NCI-H187 treated with DMSO at 0.1 percent for 48 hours (cell line): ENCODE measurements around the gene HOMEZ.
"Not testable (repeated sequence)": the region's sequence is repeated elsewhere in the genome, so short reads cannot be mapped to it uniquely, and the experiment has no call there.

ENCODE experiments used
- DNase-seq: peaks from one replicate; lab custom pipeline; 2025; lab: John Stamatoyannopoulos, UW

HOMEZ gene

DNA sequence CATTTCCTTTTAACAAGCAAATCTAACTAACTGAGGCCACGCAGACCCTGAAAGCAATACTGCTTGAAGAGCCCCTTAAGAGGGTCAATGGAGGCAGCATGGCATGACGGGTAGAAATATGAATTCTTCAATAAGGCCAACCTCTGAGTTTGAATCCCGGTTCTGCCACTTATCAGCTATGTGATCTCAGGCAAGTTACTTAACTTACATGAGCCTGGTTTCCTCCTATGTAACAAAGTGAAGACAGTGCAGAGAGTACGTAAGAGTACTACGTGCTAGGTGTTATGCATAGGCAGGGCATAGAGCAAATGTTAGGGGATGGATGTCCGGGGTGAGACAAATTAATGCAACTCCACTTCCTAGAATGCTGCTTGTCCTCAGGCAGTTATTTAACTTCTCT lies 4.7 kb downstream of the HOMEZ start:
- no peak for DNase-seq

DNA sequence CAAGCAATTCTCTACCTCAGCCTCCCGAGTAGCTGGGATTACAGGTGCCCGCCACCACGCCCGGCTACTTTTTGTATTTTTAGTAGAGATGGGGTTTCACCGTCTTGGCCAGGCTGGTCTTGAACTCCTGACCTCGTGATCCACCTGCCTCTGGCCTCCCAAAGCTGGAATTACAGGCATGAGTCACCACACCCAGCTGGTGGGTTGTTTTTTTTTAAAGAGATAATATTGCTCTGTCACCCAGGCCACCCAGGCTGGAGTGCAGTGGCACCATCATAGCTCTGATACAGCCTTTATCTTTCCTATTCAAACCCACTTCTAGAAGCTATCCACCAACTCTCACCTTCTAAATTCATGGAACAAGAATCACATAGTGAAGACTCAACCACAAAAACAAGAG lies 8.0 kb downstream of the HOMEZ start:
- not testable (repeated sequence) for DNase-seq

DNA sequence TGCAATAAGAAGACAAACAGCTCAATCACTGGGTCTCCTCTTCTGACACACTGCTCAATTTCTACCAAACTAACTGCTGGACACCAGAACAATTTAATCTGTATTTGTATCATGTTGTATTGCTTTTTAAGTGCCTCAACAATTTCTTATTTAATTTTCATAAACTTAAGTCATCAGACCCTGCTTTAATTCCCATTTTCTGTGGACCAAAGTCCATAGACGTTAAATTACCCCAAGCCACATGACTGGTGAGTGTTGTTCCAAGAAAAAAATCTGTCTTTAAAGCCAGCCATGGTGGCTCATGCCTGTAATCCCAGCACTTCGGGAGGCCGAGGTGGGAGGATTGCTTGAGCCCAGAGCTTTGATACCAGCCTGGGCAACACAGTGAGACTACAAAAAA lies 8.7 kb downstream of the HOMEZ start:
- DNase-seq: no peak

DNA sequence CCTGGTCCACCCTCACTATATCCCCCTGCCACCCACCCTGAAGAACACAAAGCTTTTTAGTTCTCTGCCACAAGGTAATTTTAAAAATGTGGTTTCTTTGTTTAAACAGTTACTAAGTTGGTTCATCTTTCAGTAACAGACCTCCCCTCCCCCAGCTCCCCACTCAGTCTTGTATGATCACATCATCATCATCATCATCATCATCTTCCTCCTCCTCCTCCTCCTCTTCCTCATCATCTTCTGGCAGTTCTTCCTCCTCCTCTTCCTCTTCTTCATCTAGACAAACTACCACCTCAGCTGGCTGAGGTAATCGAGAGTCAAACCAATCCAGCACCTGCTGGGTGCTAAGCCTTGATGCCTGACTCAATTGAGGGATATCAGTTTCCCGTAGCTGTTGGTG lies 10.5 kb downstream of the HOMEZ start:
- no peak for DNase-seq

DNA sequence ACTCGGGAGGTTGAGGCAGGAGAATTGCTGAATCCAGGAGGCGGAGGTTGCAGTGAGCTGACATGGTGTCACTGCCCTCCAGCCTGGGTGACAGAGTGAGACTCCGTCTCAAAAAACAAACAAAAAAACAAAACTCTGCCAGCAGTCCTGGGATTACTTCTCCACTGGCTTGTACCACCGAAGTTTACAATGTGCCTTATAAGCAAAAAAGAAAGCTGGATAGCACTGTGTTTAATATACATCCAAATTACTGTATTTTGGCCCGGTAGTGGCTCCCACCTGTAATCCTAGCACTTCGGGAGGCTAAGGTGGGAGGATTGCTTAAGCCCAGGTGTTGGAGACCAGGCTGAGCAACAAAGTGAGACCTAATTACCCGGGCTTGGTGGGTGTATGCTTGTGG lies 16.7 kb downstream of the HOMEZ start:
- DNase-seq: no peak

DNA sequence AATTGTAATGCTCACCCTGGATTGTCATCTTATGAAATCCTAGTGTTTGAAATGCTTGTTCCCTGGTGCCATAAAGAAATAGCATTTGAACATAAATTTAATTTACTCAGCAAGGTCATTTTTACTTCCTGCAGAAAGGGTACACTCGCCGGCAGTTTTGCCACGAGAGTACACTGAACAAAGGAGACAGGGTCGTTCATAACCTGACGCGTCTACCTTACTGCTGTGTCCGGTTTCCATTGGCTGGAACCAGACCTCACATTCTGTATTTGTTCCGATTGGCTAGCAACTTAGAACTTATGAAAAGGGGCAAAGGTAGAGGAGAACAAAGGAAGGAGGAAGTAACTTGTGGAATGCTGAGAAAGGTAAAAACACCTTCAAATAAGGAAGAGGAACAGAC lies 25.1 kb downstream of the HOMEZ start:
- not testable (repeated sequence) for DNase-seq

DNA sequence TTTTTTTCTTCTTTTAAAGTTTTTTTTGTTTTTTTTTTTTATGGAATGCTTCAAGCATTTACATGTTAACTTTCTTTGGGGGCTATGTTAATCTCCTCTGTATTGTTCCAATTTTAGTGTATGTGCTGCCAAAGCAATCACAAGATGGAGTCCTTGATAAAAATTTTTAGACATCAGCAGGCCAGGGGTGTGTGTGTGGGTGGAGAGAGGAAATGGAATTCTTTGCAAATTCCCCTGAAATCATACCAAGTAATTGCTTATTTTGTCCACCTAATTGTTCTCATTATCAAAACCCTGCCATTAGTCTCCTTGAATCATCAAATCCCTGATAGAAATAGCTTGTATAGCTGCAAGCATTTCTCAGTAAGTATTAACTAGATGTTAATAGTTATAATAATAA lies 26.5 kb downstream of the HOMEZ start:
- no peak for DNase-seq

DNA sequence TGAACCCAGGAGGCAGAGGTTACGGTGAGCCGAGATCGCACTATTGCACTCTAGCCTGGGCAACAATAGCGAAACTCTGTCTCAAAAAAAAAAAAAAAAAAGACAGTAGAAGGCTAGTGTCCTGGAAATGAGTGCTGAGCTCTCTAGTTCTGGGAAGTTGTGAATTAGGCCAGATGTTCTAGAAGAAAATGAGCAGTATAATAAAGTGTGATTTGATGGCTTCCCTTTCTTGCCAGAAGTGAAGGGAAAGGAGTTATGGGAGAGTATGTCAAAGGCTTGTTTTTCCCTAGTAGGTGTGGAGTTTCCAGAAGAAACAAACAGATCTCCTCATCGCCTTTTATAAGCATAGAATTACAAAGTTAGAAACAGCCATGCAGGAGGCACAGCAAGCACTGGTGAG lies 27.7 kb downstream of the HOMEZ start:
- DNase-seq: no peak

DNA sequence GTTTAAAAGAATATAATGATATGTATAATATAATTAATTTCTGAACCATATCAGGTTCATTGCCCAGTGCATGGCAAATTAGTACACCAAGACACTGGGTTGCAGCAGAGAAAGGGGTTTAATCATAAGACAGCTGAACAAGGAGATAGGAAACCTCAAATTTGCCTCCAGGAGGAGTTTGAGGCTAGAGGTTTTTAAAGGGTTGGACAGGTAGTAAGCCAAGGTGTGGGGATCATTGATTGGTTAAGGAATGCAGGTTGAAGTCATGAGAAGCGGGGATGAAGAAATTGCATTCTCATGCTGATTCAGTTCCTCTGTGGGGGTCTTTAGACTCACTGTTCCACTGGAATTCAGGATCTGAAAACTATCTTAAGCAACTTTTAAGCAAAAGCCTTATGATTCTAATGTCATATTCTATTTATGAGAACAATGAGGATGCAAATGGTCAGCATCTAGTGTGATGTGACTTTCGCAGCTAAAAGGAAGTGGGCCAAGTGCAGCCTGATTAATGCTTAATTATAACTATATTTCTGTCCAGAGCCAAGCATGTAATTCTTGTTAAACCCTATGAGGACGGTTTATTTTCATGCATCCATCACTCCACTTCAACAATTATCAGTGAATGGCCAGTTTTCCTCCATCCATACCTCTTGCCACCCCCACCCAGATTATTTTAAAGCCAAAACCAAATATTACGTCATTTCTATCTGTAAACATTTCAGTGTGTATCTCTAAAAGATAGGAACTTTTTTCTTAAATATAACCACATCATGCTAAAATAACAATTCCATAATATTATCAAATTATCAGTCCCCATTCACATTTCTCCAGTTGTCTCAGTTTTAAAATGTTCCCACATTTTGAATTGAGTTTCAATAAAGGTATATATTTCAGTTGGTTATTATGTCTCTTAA lies 33.3 kb downstream of the HOMEZ start:
- DNase-seq: no peak

DNA sequence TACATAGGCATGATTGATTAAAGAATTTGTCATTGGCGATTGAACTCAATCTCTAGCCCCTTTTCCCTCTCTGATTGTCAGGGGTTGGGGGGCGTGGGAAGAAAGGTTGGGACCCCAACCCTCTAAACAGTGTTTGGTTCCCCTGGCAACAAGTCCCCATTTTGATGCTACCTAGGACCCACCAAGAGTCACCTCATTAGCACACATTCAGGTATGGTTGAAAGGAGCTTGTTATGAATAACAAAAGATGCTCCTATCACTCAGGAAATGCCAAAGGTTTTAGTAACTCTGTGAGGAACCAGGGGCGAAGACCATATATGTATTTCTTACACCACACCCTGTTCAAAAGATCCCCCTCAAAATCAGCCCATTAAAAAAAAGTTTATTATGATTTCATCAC lies 33.9 kb downstream of the HOMEZ start:
- DNase-seq: no peak

DNA sequence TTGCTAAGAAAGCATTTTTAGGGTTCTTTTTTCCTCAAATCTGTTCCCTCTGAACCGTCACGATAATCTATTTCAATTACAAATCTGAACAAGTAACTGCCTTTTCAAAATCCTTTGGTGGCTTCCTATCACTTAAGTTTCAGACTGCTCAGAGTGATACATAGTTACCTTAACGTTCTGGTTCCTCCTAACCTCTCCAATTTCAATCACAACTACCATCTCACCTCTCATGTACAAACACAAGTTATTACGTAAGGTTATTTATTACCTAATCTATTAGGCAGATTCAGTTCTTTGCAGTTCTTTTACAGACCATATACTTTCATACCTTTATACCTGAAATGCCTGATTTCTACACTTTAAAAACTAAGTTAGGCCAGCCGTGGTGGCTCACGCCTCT lies 36.1 kb downstream of the HOMEZ start:
- DNase-seq: no peak

DNA sequence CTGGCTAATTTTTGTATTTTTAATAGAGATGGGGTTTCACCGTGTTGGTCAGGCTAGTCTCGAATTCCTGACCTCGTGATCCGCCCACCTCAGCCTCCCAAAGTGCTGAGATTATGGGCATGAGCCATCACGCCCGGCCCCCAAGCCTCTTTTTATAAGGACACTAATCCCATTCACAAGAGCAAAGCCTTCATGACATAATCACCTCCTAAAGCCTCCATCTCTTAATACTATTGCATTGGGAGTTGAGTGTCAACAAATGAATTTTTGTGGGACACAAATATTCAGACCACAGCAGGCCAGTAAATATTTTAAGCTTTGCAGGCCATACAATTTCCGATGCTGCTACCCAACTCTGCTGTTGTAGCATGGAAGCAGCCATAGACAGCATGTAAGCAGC lies 37.3 kb downstream of the HOMEZ start:
- no peak for DNase-seq

DNA sequence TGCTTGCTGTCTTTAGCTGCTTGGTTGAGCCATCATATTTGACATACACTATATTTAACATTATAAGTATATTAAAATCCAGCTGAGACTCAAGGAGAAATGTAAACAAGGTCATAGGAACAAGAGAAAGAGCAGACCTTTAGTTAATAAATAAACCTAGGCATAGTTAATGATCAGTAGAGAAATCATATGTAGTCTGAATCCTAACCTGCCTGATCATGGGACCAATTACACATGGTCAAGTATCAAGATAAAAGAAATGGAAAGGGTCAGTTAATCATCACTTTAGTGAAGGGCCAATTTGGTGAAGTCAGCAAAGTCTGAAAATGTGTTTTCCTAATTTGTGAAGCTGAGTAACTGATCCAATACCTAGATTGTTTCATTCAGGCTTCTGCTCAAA lies 40.6 kb downstream of the HOMEZ start:
- no peak for DNase-seq

DNA sequence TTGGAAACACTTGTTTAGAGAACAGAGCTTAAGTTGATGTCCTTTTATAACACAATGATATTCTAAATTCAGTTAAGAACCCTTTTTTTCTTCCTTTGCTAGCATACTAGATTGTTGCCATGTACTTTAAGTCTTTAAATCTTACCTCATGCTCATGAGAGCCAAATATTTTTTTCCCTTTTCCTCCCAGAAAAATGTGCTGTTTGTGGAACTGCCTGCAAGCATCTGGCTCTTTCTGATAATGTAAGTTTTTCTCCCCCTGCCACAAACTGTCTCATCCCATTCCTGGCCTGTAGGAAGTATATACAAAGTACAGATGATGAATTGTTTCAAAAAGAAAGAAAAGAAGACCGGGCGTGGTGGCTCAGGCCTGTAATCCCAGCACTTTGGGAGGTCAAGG lies 42.9 kb downstream of the HOMEZ start:
- no peak for DNase-seq

DNA sequence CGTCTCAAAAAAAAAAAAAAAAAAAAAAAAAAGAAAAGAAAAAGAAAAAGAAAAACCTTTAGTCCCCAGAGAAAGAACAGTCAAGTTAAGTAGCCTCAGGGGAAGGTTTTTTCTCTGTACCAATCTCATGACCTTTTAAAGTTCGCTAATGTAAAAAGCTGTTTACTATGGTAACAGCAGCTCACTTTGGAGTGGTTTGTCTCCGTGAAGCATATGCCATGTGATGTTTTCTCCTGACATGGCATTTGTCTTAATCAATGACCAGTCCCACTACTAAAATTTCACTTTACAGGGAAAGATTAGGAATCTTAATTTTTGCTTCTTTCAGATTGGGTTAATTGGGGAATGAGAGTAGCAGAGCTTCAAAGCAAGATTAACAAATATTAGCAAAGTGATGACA lies 43.9 kb downstream of the HOMEZ start:
- no peak for DNase-seq

DNA sequence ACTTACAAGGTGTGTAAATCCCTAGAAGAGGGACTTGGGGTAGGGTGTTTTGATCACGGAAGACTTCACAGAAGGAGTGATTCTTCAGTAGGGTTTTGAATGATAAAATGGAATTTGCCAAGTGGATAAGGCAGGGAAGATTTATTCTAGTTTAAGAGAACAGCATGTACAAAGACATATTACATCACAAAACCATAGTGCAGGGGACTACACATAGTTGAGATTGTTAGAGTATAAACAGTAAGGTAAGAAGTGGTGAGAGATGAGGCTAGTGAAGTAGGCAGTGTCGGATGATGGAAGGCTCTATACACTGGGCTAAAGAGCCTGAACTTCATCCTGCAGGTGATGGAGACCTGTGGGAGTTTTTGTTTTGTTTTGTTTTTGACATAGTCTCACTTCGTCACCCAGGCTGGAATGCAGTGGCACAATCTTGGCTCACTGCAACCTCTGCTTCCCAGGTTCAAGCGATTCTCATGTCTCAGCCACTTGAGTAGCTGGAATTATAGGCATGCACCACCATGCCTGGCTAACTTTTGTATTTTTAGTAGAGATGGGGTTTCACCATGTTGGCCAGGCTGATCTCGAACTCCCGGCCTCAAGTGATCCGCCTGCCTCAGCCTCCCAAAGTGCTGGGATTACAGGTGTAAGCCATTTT lies 44.7 kb downstream of the HOMEZ start:
- DNase-seq: not testable (repeated sequence)

DNA sequence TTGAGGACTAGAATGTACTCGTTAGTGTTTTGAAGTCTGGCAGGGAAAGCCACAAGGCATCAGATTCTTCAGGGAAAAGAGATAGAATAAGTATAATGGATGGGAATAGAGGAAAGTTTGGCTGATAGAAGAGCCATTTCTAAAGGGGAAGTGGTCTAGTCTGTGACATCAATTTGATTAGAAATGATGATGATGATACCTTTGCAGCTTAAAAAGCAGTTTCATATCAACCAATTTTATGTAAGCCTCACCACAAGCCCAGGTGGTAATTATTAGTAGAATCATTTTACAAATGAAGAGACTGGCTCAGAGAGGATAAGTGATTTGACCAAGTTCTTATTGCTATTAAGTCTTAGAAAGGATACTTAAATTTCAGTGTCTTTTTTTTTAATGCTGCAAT lies 45.3 kb downstream of the HOMEZ start:
- DNase-seq: no peak

DNA sequence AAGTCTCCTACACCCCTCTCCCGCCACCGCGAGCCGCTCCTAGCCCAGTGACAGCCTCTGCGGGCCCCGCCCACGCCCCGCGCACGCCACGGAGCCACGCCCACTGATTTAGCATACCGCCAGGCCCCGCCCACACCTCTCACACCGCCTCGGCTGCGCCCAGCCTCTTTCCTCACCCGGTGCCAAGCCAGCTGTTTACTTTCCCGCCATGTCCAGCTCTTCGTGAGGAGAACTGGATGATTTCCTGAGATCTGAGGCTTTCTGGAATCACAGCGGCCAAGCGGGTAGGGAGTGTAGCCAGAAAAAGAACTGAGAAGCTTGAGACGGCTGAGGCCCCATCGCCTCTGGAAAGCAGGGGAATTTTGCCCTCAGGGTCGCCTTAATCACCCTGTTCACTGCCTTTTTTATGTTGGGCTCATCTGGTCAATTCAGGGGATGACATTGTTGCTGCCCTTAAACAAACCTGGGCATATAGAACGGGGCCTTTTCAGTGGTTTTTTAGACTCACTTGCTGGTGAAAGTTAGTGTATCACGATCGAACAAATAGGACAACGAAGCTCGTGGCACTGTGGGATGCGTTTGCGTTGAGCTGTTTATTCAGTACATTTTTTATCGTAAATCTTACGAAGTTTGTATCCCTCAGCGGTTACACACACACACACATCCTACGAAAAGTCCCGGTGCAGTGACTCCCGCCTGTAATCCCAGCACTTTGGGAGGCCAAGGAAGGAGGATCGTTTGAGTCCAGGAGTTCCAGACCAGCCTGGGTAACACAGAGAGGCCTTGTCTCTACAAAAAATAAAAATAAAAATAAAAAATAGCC lies 47.9 kb downstream of the HOMEZ start, which contains the start of gene RNF212B:
RNF212B (plus strand) TSS at position 165 of the 823 bp plus-strand sequence. CDS start 2,410 bp downstream, outside the sequence.
- DNase-seq: peak; percentile 85

DNA sequence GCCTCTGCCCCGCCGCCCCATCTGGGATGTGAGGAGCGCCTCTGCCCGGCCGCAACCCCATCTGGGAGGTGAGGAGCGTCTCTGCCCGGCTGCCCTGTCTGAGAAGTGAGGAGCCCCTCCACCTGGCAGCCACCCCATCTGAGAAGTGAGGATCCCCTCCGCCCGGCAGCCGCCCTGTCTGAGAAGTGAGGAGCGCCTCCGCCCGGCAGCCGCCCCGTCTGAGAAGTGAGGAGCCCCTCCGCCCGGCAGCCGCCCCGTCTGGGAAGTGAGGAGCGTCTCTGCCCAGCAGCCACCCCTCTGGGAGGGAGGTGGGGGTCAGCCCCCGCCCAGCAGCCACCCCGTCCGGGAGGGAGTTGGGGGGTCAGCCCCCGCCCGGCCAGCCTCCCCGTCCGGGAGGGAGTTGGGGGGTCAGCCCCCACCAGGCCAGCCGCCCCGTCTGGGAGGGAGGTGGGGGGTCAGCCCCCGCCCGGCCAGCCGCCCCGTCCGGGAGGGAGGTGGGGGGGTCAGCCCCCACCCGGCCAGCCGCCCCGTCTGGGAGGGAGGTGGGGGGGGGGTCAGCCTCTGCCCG lies 53.6 kb downstream of the HOMEZ start:
- not testable (repeated sequence) for DNase-seq

DNA sequence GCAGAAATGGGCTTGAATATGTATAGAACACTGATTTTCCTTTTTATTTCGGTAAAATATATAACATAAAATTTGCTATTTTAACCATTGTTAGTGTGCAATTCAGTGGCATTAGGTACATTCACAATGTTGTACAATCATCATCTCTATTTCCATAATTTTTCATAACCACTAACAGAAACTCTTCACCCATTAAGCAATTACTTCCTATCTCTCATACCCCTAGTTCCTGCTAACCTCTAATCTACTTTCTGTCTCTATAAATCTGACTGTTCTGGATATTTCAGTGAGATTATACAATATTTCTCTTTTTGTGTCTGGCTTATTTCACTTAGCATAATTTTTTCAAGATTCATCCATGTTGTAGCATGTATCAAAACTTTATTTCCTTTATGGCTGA lies 57.1 kb downstream of the HOMEZ start:
- no peak for DNase-seq

DNA sequence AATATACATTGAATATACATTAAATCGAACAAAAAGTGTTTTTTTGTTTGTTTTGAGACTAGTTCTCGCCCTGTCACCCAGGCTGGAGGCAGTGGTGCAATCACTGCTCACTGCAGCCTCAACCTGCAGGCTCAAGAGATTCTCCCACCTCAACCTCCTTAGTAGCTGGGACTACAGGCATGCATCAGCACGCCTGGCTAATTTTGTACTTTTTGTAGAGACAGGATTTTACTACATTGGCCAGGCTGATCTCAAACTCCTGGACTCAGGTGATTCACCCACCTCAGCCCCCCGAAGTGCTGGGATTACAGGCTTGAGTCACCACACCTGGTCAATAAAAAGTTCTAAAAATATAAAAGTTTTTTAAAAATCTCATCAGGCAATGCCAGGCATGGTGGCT lies 58.4 kb downstream of the HOMEZ start:
- no peak for DNase-seq

DNA sequence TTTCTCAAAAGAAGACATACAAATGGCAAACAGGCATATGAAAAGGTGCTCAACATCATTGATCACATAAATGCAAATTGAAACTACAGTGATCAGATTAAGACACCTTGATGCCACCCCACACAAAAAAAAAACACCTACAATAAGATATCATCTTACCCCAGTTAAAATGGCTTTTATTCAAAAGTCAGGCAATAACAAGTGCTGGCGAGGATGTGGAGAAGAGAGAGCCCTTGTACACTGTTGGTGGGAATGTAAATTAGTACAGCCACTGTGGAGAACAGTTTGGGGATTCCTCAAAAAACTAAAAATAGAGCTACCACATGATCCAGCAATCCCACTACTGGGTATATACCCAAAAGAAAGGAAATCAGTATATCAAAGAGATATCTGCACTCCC lies 61.0 kb downstream of the HOMEZ start:
- DNase-seq: not testable (repeated sequence)
